KMS-11 (cell line): ENCODE measurements around the gene GTF2F1.

Experiments used
- H2AFZ ChIP-seq: fragments of 200-600 bp; sonication (generic); 2 replicates; pipeline ENCODE4 v1.6.1; 2016; ENCODE audit warnings: antibody characterized with exemption, mixed run types, low read depth
- H3K27ac ChIP-seq: fragments of 200-600 bp; sonication (generic); 2 replicates; pipeline ENCODE4 v1.6.1; 2016; ENCODE audit warnings: mild to moderate bottlenecking, mixed run types
- H3K27me3 ChIP-seq: fragments of 200-600 bp; sonication (generic); 2 replicates; pipeline ENCODE4 v1.6.1; 2017; ENCODE audit warnings: mild to moderate bottlenecking, low read depth, mixed run types, moderate library complexity; ENCODE audit not compliant: insufficient read depth
- H3K36me3 ChIP-seq: fragments of 200-600 bp; sonication (generic); 2 replicates; pipeline ENCODE4 v1.6.1; 2017; ENCODE audit warnings: mild to moderate bottlenecking, mixed run types; ENCODE audit not compliant: insufficient read depth
- H3K4me1 ChIP-seq: fragments of 200-600 bp; sonication (generic); 2 replicates; pipeline ENCODE4 v1.6.1; 2016; ENCODE audit warnings: mild to moderate bottlenecking, low read depth, mixed run types; ENCODE audit not compliant: poor library complexity, severe bottlenecking
- H3K4me2 ChIP-seq: fragments of 200-600 bp; sonication (generic); 2 replicates; pipeline ENCODE4 v1.7.0; 2016; ENCODE audit warnings: mild to moderate bottlenecking, mixed run types
- H3K4me3 ChIP-seq: fragments of 200-600 bp; sonication (generic); IDR thresholded peaks from 2 replicates; pipeline ENCODE4 v1.6.1; 2017; ENCODE audit warnings: low read depth, low read length, mixed read lengths; ENCODE audit not compliant: insufficient read depth
- H3K79me2 ChIP-seq: fragments of 200-600 bp; sonication (generic); 2 replicates; pipeline ENCODE4 v1.6.1; 2016; ENCODE audit warnings: low read depth, mixed run types; ENCODE audit not compliant: insufficient read depth
- H3K9ac ChIP-seq: fragments of 200-600 bp; sonication (generic); 2 replicates; pipeline ENCODE4 v1.6.1; 2016; ENCODE audit warnings: mild to moderate bottlenecking, mixed run types
- H4K20me1 ChIP-seq: fragments of 200-600 bp; sonication (generic); 2 replicates; pipeline ENCODE4 v1.6.1; 2016; ENCODE audit warnings: mild to moderate bottlenecking, mixed run types; ENCODE audit not compliant: insufficient read depth
- CTCF ChIP-seq: fragments of 200-600 bp; sonication (generic); conservative IDR thresholded peaks from 2 replicates; pipeline ENCODE4 v1.6.1; 2017; ENCODE audit warnings: low read depth, mild to moderate bottlenecking, antibody characterized with exemption, low read length, moderate library complexity, mixed read lengths

The GTF2F1 gene

GRCh38 chr19:6427131-6427530 is 34.2 kb upstream of the GTF2F1 start:
- no peak overlapping the region for H3K9ac ChIP-seq
- no peaks in the 10 kb centered on the region for H3K36me3 ChIP-seq
- no peaks in the 10 kb centered on the region; the same call in 1 of the 2 replicates for H3K27me3 ChIP-seq
- peaks cover 20% of the 10 kb centered on the region for H3K79me2 ChIP-seq
- H4K20me1 ChIP-seq = peaks cover 14% of the 10 kb centered on the region
- no peak for TF ChIP-seq CTCF
- H3K27ac ChIP-seq = no peak overlapping the region
- peaks cover 20% of the 10 kb centered on the region for H3K4me1 ChIP-seq
- no peak overlapping the region for H2AFZ ChIP-seq
- H3K4me2 ChIP-seq = no peak overlapping the region
- H3K4me3 ChIP-seq = no peak overlapping the region

- Histone ChIP-seq H3K79me2 (peaks cover 31% of the 10 kb centered on the region), H2AFZ (peak overlapping the region; percentile 73; the same call in 1 of the 2 replicates)
Measured at GRCh38 chr19:6425732-6426620, 33.0 kb upstream of the GTF2F1 start.

GRCh38 chr19:6424939-6425731 is 32.2 kb upstream of the GTF2F1 start:
- Histone ChIP-seq H3K79me2 (peaks cover 40% of the 10 kb centered on the region), H3K27ac (peak overlapping the region; percentile 46; the same call in 1 of the 2 replicates), H3K4me2 (no peak overlapping the region; the same call in 1 of the 2 replicates), H4K20me1 (peaks cover 22% of the 10 kb centered on the region), H3K9ac (peak overlapping the region; percentile 34; the same call in 1 of the 2 replicates), H3K4me3 (no peak overlapping the region), H3K36me3 (peaks cover 1% of the 10 kb centered on the region; the same call in 1 of the 2 replicates), H3K27me3 (no peaks in the 10 kb centered on the region; the same call in 1 of the 2 replicates), H3K4me1 (peaks cover 20% of the 10 kb centered on the region), H2AFZ (peak overlapping the region; percentile 73; the same call in 1 of the 2 replicates)
- TF ChIP-seq CTCF = no peak

More at GRCh38 chr19:6425732-6426620, 33.0 kb upstream of the GTF2F1 start:
- H3K4me1 ChIP-seq = peaks cover 20% of the 10 kb centered on the region
- no peak overlapping the region for H3K4me3 ChIP-seq
- H3K9ac ChIP-seq = peak overlapping the region; percentile 34; the same call in 1 of the 2 replicates
- H3K36me3 ChIP-seq = no peaks in the 10 kb centered on the region
- H3K4me2 ChIP-seq = no peak overlapping the region; the same call in 1 of the 2 replicates
- peak overlapping the region; percentile 46; the same call in 1 of the 2 replicates for H3K27ac ChIP-seq
- TF ChIP-seq CTCF = no peak
- no peaks in the 10 kb centered on the region; the same call in 1 of the 2 replicates for H3K27me3 ChIP-seq
- H4K20me1 ChIP-seq = peaks cover 22% of the 10 kb centered on the region

GRCh38 chr19:6424195-6424938 is 31.4 kb upstream of the GTF2F1 start, which contains the start of gene KHSRP:
TSS of gene KHSRP (minus strand) at chr19:6424811. CDS start at chr19:6424701, 110 bp downstream.
- H3K79me2 ChIP-seq = peaks cover 47% of the 10 kb centered on the region
- H3K4me3 ChIP-seq = no peak within 1 kb of the TSS
- H4K20me1 ChIP-seq = peaks cover 22% of the 10 kb centered on the region
- no peaks in the 10 kb centered on the region; the same call in 1 of the 2 replicates for H3K27me3 ChIP-seq
- peaks cover 20% of the 10 kb centered on the region for H3K4me1 ChIP-seq
- peaks cover 6% of the 10 kb centered on the region; the same call in 1 of the 2 replicates for H3K36me3 ChIP-seq
- H2AFZ ChIP-seq = peak within 1 kb of the TSS; percentile 73; the same call in 1 of the 2 replicates
- peak within 1 kb of the TSS; percentile 46; the same call in 1 of the 2 replicates for H3K27ac ChIP-seq
- H3K4me2 ChIP-seq = peak within 1 kb of the TSS; percentile 73
- H3K9ac ChIP-seq = peak within 1 kb of the TSS; percentile 61; the same call in 1 of the 2 replicates
- no peak for TF ChIP-seq CTCF
